HCT116 (cell line): ENCODE data around the gene ESR2.

Experiments used
- CEBPB ChIP-seq: IDR thresholded peaks from 2 replicates; pipeline ENCODE4 v1.6.1; 2012; ENCODE audit warnings: low read depth
- EGR1 ChIP-seq: IDR thresholded peaks from 2 replicates; pipeline ENCODE4 v1.6.1; 2012; ENCODE audit warnings: low read depth
- EZH2 ChIP-seq: fragments of 200-600 bp; sonication (generic); IDR thresholded peaks from 2 replicates; pipeline ENCODE4 v1.6.1; 2017; ENCODE audit warnings: antibody characterized with exemption, mixed run types
- JUND ChIP-seq: IDR thresholded peaks from 2 replicates; pipeline ENCODE4 v1.6.1; 2012
- POLR2A ChIP-seq: IDR thresholded peaks from 2 replicates; pipeline ENCODE4 v1.7.0; 2011; ENCODE audit warnings: borderline replicate concordance; ENCODE audit not compliant: insufficient read depth, insufficient read length; ENCODE audit errors: extremely low read depth
- POLR2AphosphoS5 ChIP-seq: IDR thresholded peaks from 2 replicates; pipeline ENCODE4 v1.6.1; 2011; ENCODE audit warnings: mild to moderate bottlenecking, low read depth, low read length, moderate library complexity
- RAD21 ChIP-seq: IDR thresholded peaks from 2 replicates; pipeline ENCODE4 v1.6.1; 2012; ENCODE audit warnings: low read depth, mild to moderate bottlenecking
- SRF ChIP-seq: IDR thresholded peaks from 2 replicates; pipeline ENCODE4 v1.6.1; 2012; ENCODE audit warnings: low read depth
- ZNF274 ChIP-seq: fragments of 200-500 bp; sonication (Bioruptor generic); IDR thresholded peaks from 2 replicates; pipeline ENCODE4 v1.6.1; 2014; ENCODE audit warnings: mild to moderate bottlenecking, low read depth, low read length, inconsistent platforms
- TF ChIP-seq, protein P1 (sequence below): IDR thresholded peaks from 2 replicates; pipeline ENCODE4 v1.6.1; 2012
- TF ChIP-seq, protein P2 (sequence below), 3 experiments: fragments of 200-600 bp in 1 of 3; sonication (generic) in 1 of 3; IDR thresholded peaks in 2 of 3; conservative IDR thresholded peaks in 1 of 3; 2 replicates each; pipeline ENCODE4 v1.5.1; 2012 to 2017; ENCODE audit warnings: low read depth in 2 of 3, low read length in 2 of 3, antibody characterized with exemption in 1 of 3, borderline replicate concordance in 1 of 3, control low read depth in 1 of 3, mild to moderate bottlenecking in 1 of 3, mixed read lengths in 1 of 3, mixed run types in 1 of 3, moderate library complexity in 1 of 3; ENCODE audit not compliant: insufficient read depth in 1 of 3
- TF ChIP-seq, protein P3 (sequence below): IDR thresholded peaks from 2 replicates; pipeline ENCODE4 v1.6.1; 2011; ENCODE audit warnings: mild to moderate bottlenecking, low read length, moderate library complexity; ENCODE audit not compliant: insufficient replicate concordance; ENCODE audit errors: extremely low read depth

DNA sequence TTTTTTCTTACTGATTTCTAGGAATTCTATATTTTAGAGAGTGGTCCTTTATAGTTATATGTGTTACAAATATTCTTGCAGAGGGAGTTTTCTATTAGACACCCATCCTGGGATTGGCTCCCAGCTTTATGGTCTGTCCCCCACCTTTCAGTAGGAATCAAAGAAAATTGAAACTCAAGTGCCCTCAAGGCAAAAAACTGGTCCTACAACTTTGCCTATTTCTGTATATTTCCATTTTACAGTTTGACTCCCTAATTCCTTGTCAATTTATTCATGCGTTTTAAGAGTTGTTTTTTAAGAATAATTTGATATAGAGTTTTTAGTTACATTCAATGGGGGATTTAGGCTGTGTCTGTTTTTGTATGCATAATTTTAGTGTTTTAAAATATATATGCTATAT, 232.5 kb downstream of the ESR2 start:
- TF ChIP-seq, protein P1, sequence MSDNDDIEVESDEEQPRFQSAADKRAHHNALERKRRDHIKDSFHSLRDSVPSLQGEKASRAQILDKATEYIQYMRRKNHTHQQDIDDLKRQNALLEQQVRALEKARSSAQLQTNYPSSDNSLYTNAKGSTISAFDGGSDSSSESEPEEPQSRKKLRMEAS = no peak
- TF ChIP-seq, protein P2, sequence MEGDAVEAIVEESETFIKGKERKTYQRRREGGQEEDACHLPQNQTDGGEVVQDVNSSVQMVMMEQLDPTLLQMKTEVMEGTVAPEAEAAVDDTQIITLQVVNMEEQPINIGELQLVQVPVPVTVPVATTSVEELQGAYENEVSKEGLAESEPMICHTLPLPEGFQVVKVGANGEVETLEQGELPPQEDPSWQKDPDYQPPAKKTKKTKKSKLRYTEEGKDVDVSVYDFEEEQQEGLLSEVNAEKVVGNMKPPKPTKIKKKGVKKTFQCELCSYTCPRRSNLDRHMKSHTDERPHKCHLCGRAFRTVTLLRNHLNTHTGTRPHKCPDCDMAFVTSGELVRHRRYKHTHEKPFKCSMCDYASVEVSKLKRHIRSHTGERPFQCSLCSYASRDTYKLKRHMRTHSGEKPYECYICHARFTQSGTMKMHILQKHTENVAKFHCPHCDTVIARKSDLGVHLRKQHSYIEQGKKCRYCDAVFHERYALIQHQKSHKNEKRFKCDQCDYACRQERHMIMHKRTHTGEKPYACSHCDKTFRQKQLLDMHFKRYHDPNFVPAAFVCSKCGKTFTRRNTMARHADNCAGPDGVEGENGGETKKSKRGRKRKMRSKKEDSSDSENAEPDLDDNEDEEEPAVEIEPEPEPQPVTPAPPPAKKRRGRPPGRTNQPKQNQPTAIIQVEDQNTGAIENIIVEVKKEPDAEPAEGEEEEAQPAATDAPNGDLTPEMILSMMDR (IDR thresholded peaks at IDR 0.05 in 2 of 3, conservative IDR thresholded peaks at IDR 0.05 in 1 of 3; ENCODE audit: borderline replicate concordance in 1 of 3, insufficient read depth in 1 of 3, low read depth in 2 of 3, low read length in 2 of 3) = no peak
- TF ChIP-seq JUND (no peak), RAD21 (no peak), CEBPB (no peak), ZNF274 (no peak), SRF (no peak), EGR1 (no peak), POLR2A (no peak), EZH2 (no peak), POLR2AphosphoS5 (no peak)
- TF ChIP-seq, protein P3, sequence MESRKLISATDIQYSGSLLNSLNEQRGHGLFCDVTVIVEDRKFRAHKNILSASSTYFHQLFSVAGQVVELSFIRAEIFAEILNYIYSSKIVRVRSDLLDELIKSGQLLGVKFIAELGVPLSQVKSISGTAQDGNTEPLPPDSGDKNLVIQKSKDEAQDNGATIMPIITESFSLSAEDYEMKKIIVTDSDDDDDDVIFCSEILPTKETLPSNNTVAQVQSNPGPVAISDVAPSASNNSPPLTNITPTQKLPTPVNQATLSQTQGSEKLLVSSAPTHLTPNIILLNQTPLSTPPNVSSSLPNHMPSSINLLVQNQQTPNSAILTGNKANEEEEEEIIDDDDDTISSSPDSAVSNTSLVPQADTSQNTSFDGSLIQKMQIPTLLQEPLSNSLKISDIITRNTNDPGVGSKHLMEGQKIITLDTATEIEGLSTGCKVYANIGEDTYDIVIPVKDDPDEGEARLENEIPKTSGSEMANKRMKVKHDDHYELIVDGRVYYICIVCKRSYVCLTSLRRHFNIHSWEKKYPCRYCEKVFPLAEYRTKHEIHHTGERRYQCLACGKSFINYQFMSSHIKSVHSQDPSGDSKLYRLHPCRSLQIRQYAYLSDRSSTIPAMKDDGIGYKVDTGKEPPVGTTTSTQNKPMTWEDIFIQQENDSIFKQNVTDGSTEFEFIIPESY = no peak
